ENCODE data around the gene MTLN.

Gene MTLN

DNA sequence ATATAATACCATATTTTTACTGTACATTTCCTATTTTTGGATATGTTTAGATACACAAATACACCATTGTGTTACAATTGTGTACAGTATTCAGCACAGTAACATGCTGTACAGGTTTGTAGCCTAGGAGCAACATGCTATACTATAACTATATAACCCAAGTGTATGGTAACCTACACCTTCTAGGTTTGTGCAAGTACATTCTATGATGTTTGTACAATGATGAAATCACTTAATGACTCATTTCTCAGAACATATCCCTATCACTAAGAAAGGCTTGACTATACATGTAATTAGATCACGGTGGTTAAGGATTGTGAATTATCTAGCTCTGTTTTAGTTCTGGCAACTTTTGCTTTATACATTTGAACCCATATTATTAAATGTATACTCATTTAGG lies 38.8 kb downstream of the MTLN start:
- TF ChIP-seq, protein P1, sequence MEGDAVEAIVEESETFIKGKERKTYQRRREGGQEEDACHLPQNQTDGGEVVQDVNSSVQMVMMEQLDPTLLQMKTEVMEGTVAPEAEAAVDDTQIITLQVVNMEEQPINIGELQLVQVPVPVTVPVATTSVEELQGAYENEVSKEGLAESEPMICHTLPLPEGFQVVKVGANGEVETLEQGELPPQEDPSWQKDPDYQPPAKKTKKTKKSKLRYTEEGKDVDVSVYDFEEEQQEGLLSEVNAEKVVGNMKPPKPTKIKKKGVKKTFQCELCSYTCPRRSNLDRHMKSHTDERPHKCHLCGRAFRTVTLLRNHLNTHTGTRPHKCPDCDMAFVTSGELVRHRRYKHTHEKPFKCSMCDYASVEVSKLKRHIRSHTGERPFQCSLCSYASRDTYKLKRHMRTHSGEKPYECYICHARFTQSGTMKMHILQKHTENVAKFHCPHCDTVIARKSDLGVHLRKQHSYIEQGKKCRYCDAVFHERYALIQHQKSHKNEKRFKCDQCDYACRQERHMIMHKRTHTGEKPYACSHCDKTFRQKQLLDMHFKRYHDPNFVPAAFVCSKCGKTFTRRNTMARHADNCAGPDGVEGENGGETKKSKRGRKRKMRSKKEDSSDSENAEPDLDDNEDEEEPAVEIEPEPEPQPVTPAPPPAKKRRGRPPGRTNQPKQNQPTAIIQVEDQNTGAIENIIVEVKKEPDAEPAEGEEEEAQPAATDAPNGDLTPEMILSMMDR (IDR thresholded peaks at IDR 0.05; ENCODE audit: low read depth, low read length, missing control alignments), result no peak
- DNase-seq (ENCODE audit: extremely low read depth, low read depth), result no peak
- H3K4me3 ChIP-seq (replicated peaks; ENCODE audit: low read depth, low read length), result no peak overlapping the region

DNA sequence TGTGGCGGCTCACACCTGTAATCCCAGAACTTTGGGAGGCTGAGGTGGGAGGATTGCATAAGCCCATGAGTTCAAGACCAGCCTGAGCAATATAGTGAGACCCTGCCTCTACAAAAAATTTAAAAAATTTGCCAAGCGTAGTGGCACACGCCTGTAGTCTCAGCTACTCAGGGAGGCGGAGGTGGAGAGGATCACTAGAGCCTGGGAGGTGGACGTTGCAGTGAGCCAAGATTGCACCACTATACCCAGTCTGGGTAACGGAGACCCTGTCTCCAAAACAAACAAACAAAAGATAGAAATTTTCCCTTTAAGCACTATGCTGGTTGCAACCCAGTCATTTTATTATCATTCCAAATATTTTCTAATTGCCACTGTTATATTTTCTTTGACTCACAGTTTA lies 39.8 kb downstream of the MTLN start:
- TF ChIP-seq, protein P1 (IDR thresholded peaks at IDR 0.05; ENCODE audit: low read depth, low read length, missing control alignments), result no peak
- no peak overlapping the region for H3K4me3 ChIP-seq (replicated peaks; ENCODE audit: low read depth, low read length)
- no peak for DNase-seq (ENCODE audit: extremely low read depth, low read depth)

DNA sequence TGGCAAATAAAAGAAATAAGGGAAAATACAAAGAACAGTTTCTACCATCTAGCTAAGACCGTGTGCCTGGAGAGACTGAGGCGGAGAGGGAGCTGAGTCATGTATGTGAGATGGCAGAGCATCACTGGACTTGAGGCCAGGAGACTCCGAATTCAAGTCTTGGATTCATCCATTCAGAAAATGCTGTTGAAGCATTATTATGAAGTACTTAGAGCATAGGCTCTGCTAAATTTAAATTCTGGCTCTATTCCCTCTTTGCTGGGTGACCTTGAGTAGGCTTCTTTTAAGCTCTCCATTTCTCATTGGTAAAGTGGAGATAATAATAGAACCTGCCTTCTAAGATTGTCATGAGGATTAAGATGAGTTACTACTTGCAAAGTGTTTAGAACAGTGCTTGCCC lies 42.2 kb downstream of the MTLN start:
- no peak for DNase-seq (ENCODE audit: extremely low read depth, low read depth)
- TF ChIP-seq, protein P1 (IDR thresholded peaks at IDR 0.05; ENCODE audit: low read depth, low read length, missing control alignments), result no peak
- no peak overlapping the region for H3K4me3 ChIP-seq (replicated peaks; ENCODE audit: low read depth, low read length)

DNA sequence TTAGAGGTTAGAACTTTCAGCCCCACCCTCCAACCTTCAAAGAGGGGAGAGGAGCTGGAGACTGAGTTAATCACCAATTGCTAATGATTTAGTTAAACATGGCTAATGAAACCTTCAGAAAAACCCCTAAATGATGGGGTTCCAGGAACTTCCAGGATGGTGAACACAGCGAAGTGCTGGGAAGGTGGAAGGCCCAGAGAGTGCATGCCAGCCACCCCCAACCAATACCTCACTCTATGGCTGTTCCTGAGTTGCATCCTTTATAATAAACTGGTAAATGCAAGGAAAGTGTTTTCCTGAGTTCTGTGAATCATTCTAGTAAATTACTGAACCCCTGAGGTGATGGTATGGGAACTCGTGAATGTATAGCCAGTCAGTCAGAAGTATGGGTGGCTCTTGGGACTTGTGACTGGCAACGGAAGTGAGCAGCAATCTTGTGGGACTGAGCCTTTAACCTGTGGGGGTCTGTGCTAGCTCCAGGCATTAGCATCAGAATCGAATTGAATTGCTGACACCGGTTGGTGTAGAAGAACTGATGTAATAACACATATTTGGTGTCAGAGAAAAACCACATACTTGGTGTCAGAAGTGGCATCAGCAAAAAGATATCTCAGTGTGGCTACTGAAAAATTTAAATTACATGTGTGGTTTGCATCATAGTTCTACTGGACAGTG lies 44.9 kb downstream of the MTLN start:
- no peak overlapping the region for H3K4me3 ChIP-seq (replicated peaks; ENCODE audit: low read depth, low read length)
- DNase-seq (ENCODE audit: extremely low read depth, low read depth), result no peak
- TF ChIP-seq, protein P1 (IDR thresholded peaks at IDR 0.05; ENCODE audit: low read depth, low read length, missing control alignments), result no peak

DNA sequence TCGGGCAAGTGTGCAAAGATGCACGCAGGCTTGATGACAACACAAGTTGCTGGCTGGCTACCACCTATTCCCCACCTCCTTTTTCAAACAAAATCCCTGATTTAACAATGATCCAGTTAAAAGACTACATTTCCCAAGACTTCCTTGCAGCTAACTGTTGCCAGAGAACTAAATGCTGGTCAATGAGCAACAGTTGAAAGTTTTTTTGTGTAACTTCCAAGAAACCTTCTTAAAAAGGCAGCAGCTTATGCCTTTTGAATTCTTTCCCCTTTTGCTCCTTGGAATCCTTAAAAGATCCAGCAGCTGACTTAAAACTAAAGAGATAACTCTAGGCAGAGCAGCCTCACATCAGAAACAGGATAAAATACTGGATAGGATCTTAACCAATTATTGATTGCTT lies 46.1 kb downstream of the MTLN start:
- DNase-seq (ENCODE audit: extremely low read depth, low read depth), result no peak
- H3K4me3 ChIP-seq (replicated peaks; ENCODE audit: low read depth, low read length), result no peak overlapping the region
- TF ChIP-seq, protein P1 (IDR thresholded peaks at IDR 0.05; ENCODE audit: low read depth, low read length, missing control alignments), result no peak
